Stimulated activated CD4-positive, alpha-beta T cell treated with anti-CD3 and anti-CD28 coated beads, Interleukin-12 subunit alpha, Interleukin-12 subunit beta, amount 100 ng/mL, for 48 hours (primary cell): ENCODE measurements around the gene SH3RF1.
"Not testable (repeated sequence)": the region's sequence is repeated elsewhere in the genome, so short reads cannot be mapped to it uniquely, and the experiment has no call there.

ENCODE experiments used
- DNase-seq, 3 donors: peaks; one replicate each; pipeline ENCODE4 v3.0.0-alpha.2; 2020; ENCODE audit warnings: low read depth in 2 of 3, low spot score in 1 of 3

Gene SH3RF1

GRCh38 chr4:169202878-169203277 lies 67.9 kb downstream of the SH3RF1 start:
- no peak for DNase-seq

GRCh38 chr4:169202145-169202699 lies 68.5 kb downstream of the SH3RF1 start:
- DNase-seq, result no peak

GRCh38 chr4:169201222-169202144 lies 69.3 kb downstream of the SH3RF1 start:
- DNase-seq, result no peak

- DNase-seq, result no peak
Observed at GRCh38 chr4:169200361-169201030, 70.3 kb downstream of the SH3RF1 start.

GRCh38 chr4:169199184-169199583 lies 71.6 kb downstream of the SH3RF1 start:
- no peak for DNase-seq

GRCh38 chr4:169198167-169198566 lies 72.6 kb downstream of the SH3RF1 start:
- DNase-seq, result no peak

- DNase-seq, result not testable (repeated sequence)
Observed at GRCh38 chr4:169197206-169197605, 73.5 kb downstream of the SH3RF1 start.

GRCh38 chr4:169195032-169195431 lies 75.7 kb downstream of the SH3RF1 start:
- DNase-seq, result no peak

- DNase-seq, result not testable (repeated sequence)
Observed at GRCh38 chr4:169189968-169190367, 80.8 kb downstream of the SH3RF1 start.

- DNase-seq, result no peak
Observed at GRCh38 chr4:169189372-169189771, 81.4 kb downstream of the SH3RF1 start.

- DNase-seq, result no peak
Observed at GRCh38 chr4:169188204-169188603, 82.6 kb downstream of the SH3RF1 start.

- no peak for DNase-seq
Observed at GRCh38 chr4:169185133-169185956, 85.4 kb downstream of the SH3RF1 start.

GRCh38 chr4:169184686-169185085 lies 86.1 kb downstream of the SH3RF1 start:
- DNase-seq, result no peak

GRCh38 chr4:169184236-169184635 lies 86.5 kb downstream of the SH3RF1 start:
- no peak for DNase-seq

GRCh38 chr4:169183581-169183980 lies 87.2 kb downstream of the SH3RF1 start:
- DNase-seq, result no peak

GRCh38 chr4:169179609-169180521 lies 90.9 kb downstream of the SH3RF1 start:
- DNase-seq, result no peak

GRCh38 chr4:169178092-169178491 lies 92.7 kb downstream of the SH3RF1 start:
- DNase-seq, result not testable (repeated sequence)

GRCh38 chr4:169175476-169175875 lies 95.3 kb downstream of the SH3RF1 start:
- DNase-seq, result no peak

- no peak for DNase-seq
Observed at GRCh38 chr4:169175035-169175434, 95.7 kb downstream of the SH3RF1 start.

GRCh38 chr4:169174247-169174646 lies 96.5 kb downstream of the SH3RF1 start:
- no peak for DNase-seq
